H1 (cell line): ENCODE data around the gene ARPIN.

ENCODE experiments used
- JUN ChIP-seq: IDR thresholded peaks from 2 replicates; pipeline ENCODE4 v1.6.1; 2011; ENCODE audit warnings: low read depth, mild to moderate bottlenecking, improper control_type of control experiment, low read length
- POLR2A ChIP-seq, 2 experiments: IDR thresholded peaks; 1 replicate in 1 of 2; 2 replicates in 1 of 2; pipeline ENCODE4 v1.6.1; 2011; ENCODE audit warnings: low read depth in 2 of 2, low read length in 2 of 2, mild to moderate bottlenecking in 2 of 2; ENCODE audit errors: control extremely low read depth in 1 of 2
- RAD21 ChIP-seq, 2 experiments: IDR thresholded peaks in 1 of 2; conservative IDR thresholded peaks in 1 of 2; 2 replicates each; pipeline ENCODE4 v1.6.1; 2011; ENCODE audit warnings: low read depth in 2 of 2, low read length in 2 of 2, improper control_type of control experiment in 1 of 2, inconsistent platforms in 1 of 2, mild to moderate bottlenecking in 1 of 2, moderate library complexity in 1 of 2
- TF ChIP-seq, protein P1 (sequence below), 3 experiments: IDR thresholded peaks; 1 replicate in 2 of 3; 2 replicates in 1 of 3; pipeline versions ENCODE4 v1.5.1 to v1.6.1; 2011; ENCODE audit warnings: low read length in 3 of 3, mild to moderate bottlenecking in 3 of 3, inconsistent platforms in 2 of 3, low read depth in 1 of 3, moderate library complexity in 1 of 3; ENCODE audit not compliant: insufficient read depth in 1 of 3; ENCODE audit errors: control extremely low read depth in 1 of 3
- TF ChIP-seq, protein P2 (sequence below): IDR thresholded peaks from 2 replicates; pipeline ENCODE4 v1.6.1; 2012; ENCODE audit warnings: inconsistent platforms

DNA sequence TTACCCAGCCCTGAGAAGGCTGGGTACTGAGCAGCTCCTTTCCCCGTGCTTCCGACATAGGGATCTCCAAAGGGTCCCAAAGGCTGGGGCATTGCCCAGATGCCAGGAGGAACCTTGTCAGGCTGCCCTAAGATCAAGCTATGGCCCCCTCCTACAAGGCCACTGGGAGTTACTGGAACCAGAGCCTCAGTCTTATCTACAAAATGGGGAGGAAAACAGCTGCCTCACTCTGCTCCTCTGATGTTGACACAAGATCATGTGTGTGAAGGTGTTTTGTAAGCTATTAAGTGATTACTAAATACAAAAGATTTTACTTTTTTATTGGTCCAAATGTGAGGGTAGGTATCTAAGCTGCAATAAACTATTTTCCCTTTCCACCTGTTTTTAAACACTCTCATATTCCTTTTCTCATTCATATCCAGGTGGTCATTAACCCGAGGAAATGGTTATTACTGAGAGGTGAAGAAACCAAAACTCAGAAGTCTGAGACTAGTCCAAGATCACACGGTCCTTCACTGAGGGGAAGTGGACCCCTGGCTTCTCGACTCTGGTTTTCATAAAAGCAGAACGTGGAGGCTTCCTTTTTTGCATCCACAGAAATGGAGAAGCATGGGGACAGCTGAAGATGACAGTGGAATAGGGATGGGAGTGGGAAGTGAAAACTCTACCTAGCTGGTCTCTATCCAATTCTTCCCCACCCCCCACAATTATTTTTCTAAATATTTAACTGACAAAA lies 1.7 kb downstream of the ARPIN start:
- no peak for TF ChIP-seq RAD21 (IDR thresholded peaks at IDR 0.05 in 1 of 2, conservative IDR thresholded peaks at IDR 0.05 in 1 of 2; ENCODE audit: low read depth in 2 of 2, low read length in 2 of 2)
- TF ChIP-seq POLR2A (IDR thresholded peaks at IDR 0.05; ENCODE audit: control extremely low read depth in 1 of 2, low read depth in 2 of 2, low read length in 2 of 2) = no peak
- no peak for TF ChIP-seq JUN
- TF ChIP-seq, protein P1, sequence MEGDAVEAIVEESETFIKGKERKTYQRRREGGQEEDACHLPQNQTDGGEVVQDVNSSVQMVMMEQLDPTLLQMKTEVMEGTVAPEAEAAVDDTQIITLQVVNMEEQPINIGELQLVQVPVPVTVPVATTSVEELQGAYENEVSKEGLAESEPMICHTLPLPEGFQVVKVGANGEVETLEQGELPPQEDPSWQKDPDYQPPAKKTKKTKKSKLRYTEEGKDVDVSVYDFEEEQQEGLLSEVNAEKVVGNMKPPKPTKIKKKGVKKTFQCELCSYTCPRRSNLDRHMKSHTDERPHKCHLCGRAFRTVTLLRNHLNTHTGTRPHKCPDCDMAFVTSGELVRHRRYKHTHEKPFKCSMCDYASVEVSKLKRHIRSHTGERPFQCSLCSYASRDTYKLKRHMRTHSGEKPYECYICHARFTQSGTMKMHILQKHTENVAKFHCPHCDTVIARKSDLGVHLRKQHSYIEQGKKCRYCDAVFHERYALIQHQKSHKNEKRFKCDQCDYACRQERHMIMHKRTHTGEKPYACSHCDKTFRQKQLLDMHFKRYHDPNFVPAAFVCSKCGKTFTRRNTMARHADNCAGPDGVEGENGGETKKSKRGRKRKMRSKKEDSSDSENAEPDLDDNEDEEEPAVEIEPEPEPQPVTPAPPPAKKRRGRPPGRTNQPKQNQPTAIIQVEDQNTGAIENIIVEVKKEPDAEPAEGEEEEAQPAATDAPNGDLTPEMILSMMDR (IDR thresholded peaks at IDR 0.05; ENCODE audit: control extremely low read depth in 1 of 3, insufficient read depth in 1 of 3, low read depth in 1 of 3, low read length in 3 of 3) = no peak
- TF ChIP-seq, protein P2, sequence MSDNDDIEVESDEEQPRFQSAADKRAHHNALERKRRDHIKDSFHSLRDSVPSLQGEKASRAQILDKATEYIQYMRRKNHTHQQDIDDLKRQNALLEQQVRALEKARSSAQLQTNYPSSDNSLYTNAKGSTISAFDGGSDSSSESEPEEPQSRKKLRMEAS = no peak
